K562 (cell line): ENCODE measurements around the gene SAPCD1. TPM values are rescaled to one million over a fixed set of nuclear protein-coding genes. Genes with fewer than 3 reads are reported as not detected.

Experiments
- ARNT ChIP-seq, 2 experiments: fragments of 450-650 bp; IDR thresholded peaks; 2 replicates each; pipeline ENCODE4 v1.6.1; 2016; ENCODE audit warnings: mild to moderate bottlenecking in 1 of 2
- GTF2B ChIP-seq: IDR thresholded peaks from 2 replicates; pipeline ENCODE4 v1.6.1; 2011; ENCODE audit not compliant: insufficient read length; ENCODE audit errors: extremely low read depth
- KLF16 ChIP-seq: IDR thresholded peaks from 2 replicates; pipeline ENCODE4 v1.6.1; 2016; ENCODE audit warnings: antibody characterized with exemption
- NR4A1 ChIP-seq, 2 experiments: fragments of 250-450 bp in 1 of 2; fragments of 450-650 bp in 1 of 2; sonication (Bioruptor Pico) in 1 of 2; IDR thresholded peaks; 2 replicates each; pipeline versions ENCODE4 v1.4.0 to v1.6.1; 2016 to 2020; ENCODE audit warnings: mild to moderate bottlenecking in 2 of 2, missing compliant biosample characterization in 1 of 2, missing genetic modification characterization in 1 of 2, moderate library complexity in 1 of 2
- OTX1 ChIP-seq: fragments of 450-650 bp; formaldehyde crosslinking; IDR thresholded peaks from 2 replicates; pipeline ENCODE4 v1.4.0; 2022; ENCODE audit warnings: mild to moderate bottlenecking
- SIX5 ChIP-seq, 2 experiments: IDR thresholded peaks; 2 replicates each; pipeline ENCODE4 v1.6.1; 2011; ENCODE audit warnings: low read length in 2 of 2, borderline replicate concordance in 1 of 2, low read depth in 1 of 2, mild to moderate bottlenecking in 1 of 2, moderate library complexity in 1 of 2; ENCODE audit not compliant: insufficient read depth in 1 of 2
- SREBF1 ChIP-seq: fragments of 150-350 bp; IDR thresholded peaks from 2 replicates; pipeline ENCODE4 v1.6.1; 2014; ENCODE audit warnings: antibody characterized with exemption, low read depth, low read length, borderline replicate concordance
- SUPT5H ChIP-seq: fragments of 450-650 bp; IDR thresholded peaks from 2 replicates; pipeline ENCODE4 v1.6.1; 2016
- ZBTB26 ChIP-seq: fragments of 450-650 bp; formaldehyde crosslinking; IDR thresholded peaks from 2 replicates; pipeline ENCODE4 v1.4.0; 2022; ENCODE audit warnings: missing genetic modification characterization
- ZBTB9 ChIP-seq: fragments of 450-650 bp; formaldehyde crosslinking; IDR thresholded peaks from 2 replicates; pipeline ENCODE4 v1.4.0; 2020; ENCODE audit warnings: mild to moderate bottlenecking, moderate library complexity
- ZNF165 ChIP-seq: fragments of 250-450 bp; sonication (Bioruptor Pico); IDR thresholded peaks from 2 replicates; pipeline ENCODE4 v1.4.0; 2020; ENCODE audit warnings: borderline replicate concordance
- ZNF232 ChIP-seq: sonication (generic); formaldehyde crosslinking; IDR thresholded peaks from 2 replicates; pipeline ENCODE4 v1.8.0; 2022; ENCODE audit warnings: mild to moderate bottlenecking, missing genetic modification reagents
- ZNF3 ChIP-seq: fragments of 250-450 bp; sonication (Bioruptor Pico); IDR thresholded peaks from 2 replicates; pipeline ENCODE4 v1.5.0; 2021; ENCODE audit warnings: mild to moderate bottlenecking, moderate library complexity
- polyA plus RNA-seq, 8 experiments: library from polyadenylated mRNA; depleted of rRNA in 4 of 8; stranded (reverse) in 5 of 8; unstranded in 3 of 8; fragments of >200 nt; fragmentation: Nextera tagmentation in 2 of 8; fragmentation: Illumina TruSeq in 1 of 8; extraction: Ambion mirVana in 2 of 8; extraction: Trizol in 1 of 8; gene quantifications; 2 replicates each; pipeline versions ENCODE4 v1.2.1 to v1.2.3, GENCODE V29; 2011 to 2014; ENCODE audit warnings: inconsistent platforms in 1 of 8, missing spikeins in 1 of 8
- total RNA-seq, 7 experiments: library from RNA; depleted of rRNA in 6 of 7; stranded (reverse); fragments of >200 nt in 6 of 7; fragmentation: Illumina TruSeq in 2 of 7; extraction: Trizol in 2 of 7; gene quantifications; 2 replicates each; pipeline versions ENCODE4 v1.2.1 to v1.2.3, GENCODE V29; 2011 to 2021; ENCODE audit warnings: low replicate concordance in 1 of 7
- TF ChIP-seq, protein P1 (sequence below): fragments of 450-650 bp; IDR thresholded peaks from 2 replicates; pipeline ENCODE4 v1.6.1; 2014; ENCODE audit warnings: low read depth, mild to moderate bottlenecking, moderate library complexity, borderline replicate concordance
- TF ChIP-seq, protein P2 (sequence below): fragments of 450-650 bp; IDR thresholded peaks from 2 replicates; pipeline ENCODE4 v1.6.1; 2018; ENCODE audit not compliant: partially characterized antibody

The SAPCD1 gene
- total and polyA plus RNA-seq, 9 of the 15 experiments (the other 6 are each of a cell fraction or from before 2014, with no cell fraction given), result 2.6 to 30.2 (median 7.4) TPM

DNA sequence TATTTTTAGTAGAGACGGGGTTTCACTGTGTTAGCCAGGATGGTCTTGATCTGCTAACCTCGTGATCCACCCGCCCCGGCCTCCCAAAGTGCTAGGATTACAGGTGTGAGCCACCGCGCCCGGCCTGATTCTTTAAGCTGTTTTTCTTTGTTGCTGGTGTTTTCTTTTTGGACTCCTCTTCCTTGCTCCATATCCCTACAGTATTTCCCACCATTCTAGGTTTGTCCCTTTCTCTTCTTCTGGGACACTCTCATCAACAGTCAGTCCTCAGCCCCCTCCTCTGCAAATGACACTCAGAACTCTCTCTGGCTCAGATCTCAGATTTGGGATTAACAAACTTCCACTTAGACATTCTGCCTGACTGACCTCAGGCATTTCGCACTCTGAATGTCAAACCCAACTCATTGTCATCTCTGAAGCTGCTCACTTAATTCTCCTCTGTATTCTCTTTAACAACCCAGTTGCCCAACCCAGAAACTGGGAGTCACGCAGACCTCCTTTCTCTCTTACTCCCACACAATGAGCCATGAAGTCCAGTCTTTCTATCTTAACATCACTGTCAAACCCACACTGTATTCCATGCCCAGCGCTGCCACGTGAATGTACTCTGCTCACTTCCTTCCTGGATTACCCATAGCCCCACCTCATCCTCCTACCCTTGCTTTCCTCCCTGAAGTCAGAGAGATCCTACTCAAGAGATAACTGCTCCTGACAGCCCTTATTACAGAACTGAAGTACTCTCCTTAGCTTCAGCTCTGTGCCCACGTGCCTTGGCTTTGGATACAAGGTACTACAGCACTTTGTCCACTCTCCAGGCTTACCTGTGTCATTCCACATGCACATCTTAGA is 36.7 kb upstream of the SAPCD1 start (continued):
- TF ChIP-seq, protein P1, sequence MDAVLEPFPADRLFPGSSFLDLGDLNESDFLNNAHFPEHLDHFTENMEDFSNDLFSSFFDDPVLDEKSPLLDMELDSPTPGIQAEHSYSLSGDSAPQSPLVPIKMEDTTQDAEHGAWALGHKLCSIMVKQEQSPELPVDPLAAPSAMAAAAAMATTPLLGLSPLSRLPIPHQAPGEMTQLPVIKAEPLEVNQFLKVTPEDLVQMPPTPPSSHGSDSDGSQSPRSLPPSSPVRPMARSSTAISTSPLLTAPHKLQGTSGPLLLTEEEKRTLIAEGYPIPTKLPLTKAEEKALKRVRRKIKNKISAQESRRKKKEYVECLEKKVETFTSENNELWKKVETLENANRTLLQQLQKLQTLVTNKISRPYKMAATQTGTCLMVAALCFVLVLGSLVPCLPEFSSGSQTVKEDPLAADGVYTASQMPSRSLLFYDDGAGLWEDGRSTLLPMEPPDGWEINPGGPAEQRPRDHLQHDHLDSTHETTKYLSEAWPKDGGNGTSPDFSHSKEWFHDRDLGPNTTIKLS, result peak; percentile 73; the same call in 1 of the 2 replicates
- peak in 1 of 2 experiments; percentile 70; a peak in 1 of 4 replicates for TF ChIP-seq ARNT (IDR thresholded peaks at IDR 0.05)
- TF ChIP-seq, protein P2, sequence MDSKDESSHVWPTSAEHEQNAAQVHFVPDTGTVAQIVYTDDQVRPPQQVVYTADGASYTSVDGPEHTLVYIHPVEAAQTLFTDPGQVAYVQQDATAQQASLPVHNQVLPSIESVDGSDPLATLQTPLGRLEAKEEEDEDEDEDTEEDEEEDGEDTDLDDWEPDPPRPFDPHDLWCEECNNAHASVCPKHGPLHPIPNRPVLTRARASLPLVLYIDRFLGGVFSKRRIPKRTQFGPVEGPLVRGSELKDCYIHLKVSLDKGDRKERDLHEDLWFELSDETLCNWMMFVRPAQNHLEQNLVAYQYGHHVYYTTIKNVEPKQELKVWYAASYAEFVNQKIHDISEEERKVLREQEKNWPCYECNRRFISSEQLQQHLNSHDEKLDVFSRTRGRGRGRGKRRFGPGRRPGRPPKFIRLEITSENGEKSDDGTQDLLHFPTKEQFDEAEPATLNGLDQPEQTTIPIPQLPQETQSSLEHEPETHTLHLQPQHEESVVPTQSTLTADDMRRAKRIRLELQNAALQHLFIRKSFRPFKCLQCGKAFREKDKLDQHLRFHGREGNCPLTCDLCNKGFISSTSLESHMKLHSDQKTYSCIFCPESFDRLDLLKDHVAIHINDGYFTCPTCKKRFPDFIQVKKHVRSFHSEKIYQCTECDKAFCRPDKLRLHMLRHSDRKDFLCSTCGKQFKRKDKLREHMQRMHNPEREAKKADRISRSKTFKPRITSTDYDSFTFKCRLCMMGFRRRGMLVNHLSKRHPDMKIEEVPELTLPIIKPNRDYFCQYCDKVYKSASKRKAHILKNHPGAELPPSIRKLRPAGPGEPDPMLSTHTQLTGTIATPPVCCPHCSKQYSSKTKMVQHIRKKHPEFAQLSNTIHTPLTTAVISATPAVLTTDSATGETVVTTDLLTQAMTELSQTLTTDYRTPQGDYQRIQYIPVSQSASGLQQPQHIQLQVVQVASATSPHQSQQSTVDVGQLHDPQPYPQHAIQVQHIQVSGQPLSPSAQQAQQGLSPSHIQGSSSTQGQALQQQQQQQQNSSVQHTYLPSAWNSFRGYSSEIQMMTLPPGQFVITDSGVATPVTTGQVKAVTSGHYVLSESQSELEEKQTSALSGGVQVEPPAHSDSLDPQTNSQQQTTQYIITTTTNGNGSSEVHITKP, result peak; percentile 8
- TF ChIP-seq SUPT5H, result peak; percentile 63; the same call in 1 of the 2 replicates
- TF ChIP-seq SREBF1, result no peak
- no peak for TF ChIP-seq SIX5 (IDR thresholded peaks at IDR 0.05; ENCODE audit: borderline replicate concordance in 1 of 2, insufficient read depth in 1 of 2, low read depth in 1 of 2, low read length in 2 of 2)
- TF ChIP-seq GTF2B, result no peak
- TF ChIP-seq ZNF165 (CRISPR knock-in tag), result 0 out of 2 replicates have a peak, but pooled peaks have one; percentile 84
- peak; percentile 88 for TF ChIP-seq ZBTB9 (CRISPR knock-in tag)
- TF ChIP-seq KLF16, result peak; percentile 39; the same call in 1 of the 2 replicates
- no peak for TF ChIP-seq ZNF3 (CRISPR knock-in tag)
- TF ChIP-seq ZNF232 (CRISPR knock-in tag), result no peak
- peak; percentile 86; the same call in 1 of the 2 replicates for TF ChIP-seq NR4A1 (CRISPR knock-in tag; IDR thresholded peaks at IDR 0.05)
- peak; percentile 78 for TF ChIP-seq NR4A1 (tag; IDR thresholded peaks at IDR 0.05)
- TF ChIP-seq ZBTB26 (CRISPR knock-in tag), result peak; percentile 87
- peak; percentile 77 for TF ChIP-seq OTX1
